HepG2 (cell line): ENCODE data around the gene TP73. TPM values are rescaled to one million over a fixed set of nuclear protein-coding genes. Genes with fewer than 3 reads are reported as not detected.

Source experiments
- FOXC1 ChIP-seq: sonication (generic); formaldehyde crosslinking; IDR thresholded peaks from 2 replicates; pipeline ENCODE4 v1.8.0; 2022; ENCODE audit warnings: mild to moderate bottlenecking, missing genetic modification reagents, borderline replicate concordance
- MBD4 ChIP-seq: IDR thresholded peaks from 2 replicates; pipeline ENCODE4 v1.6.1; 2012; ENCODE audit warnings: low read length, inconsistent platforms, borderline replicate concordance
- NCOR1 ChIP-seq: fragments of 200-600 bp; sonication (generic); IDR thresholded peaks from 2 replicates; pipeline ENCODE4 v1.7.0; 2017; ENCODE audit warnings: antibody characterized with exemption, low read length, borderline replicate concordance
- RAD51 ChIP-seq: fragments of 450-650 bp; IDR thresholded peaks from 2 replicates; pipeline ENCODE4 v1.6.1; 2016; ENCODE audit warnings: borderline replicate concordance
- SMYD3 ChIP-seq: sonication (generic); formaldehyde crosslinking; IDR thresholded peaks from 2 replicates; pipeline ENCODE4 v1.8.1; 2023; ENCODE audit warnings: mild to moderate bottlenecking, missing genetic modification reagents
- WIZ ChIP-seq: sonication (generic); formaldehyde crosslinking; IDR thresholded peaks from 2 replicates; pipeline ENCODE4 v1.5.1; 2020; ENCODE audit warnings: mild to moderate bottlenecking, missing genetic modification reagents
- ZBTB38 ChIP-seq: sonication (generic); formaldehyde crosslinking; IDR thresholded peaks from 2 replicates; pipeline ENCODE4 v1.5.1; 2020; ENCODE audit warnings: mild to moderate bottlenecking, missing genetic modification reagents
- ZBTB42 ChIP-seq: sonication (generic); formaldehyde crosslinking; IDR thresholded peaks from 2 replicates; pipeline ENCODE4 v1.5.0; 2020; ENCODE audit warnings: mild to moderate bottlenecking, missing genetic modification reagents
- ZC3H13 ChIP-seq: sonication (generic); formaldehyde crosslinking; IDR thresholded peaks from 2 replicates; pipeline ENCODE4 v1.8.1; 2023; ENCODE audit warnings: mild to moderate bottlenecking, missing genetic modification reagents, moderate library complexity
- ZNF563 ChIP-seq: sonication (generic); formaldehyde crosslinking; IDR thresholded peaks from 2 replicates; pipeline ENCODE4 v1.8.0; 2022; ENCODE audit warnings: mild to moderate bottlenecking, moderate library complexity, missing genetic modification reagents
- ZNF780A ChIP-seq: sonication (generic); formaldehyde crosslinking; IDR thresholded peaks from 2 replicates; pipeline ENCODE4 v1.8.0; 2022; ENCODE audit warnings: mild to moderate bottlenecking, missing genetic modification reagents, moderate library complexity
- ZNF781 ChIP-seq: sonication (generic); formaldehyde crosslinking; IDR thresholded peaks from 2 replicates; pipeline ENCODE4 v1.5.1; 2020; ENCODE audit warnings: borderline replicate concordance, mild to moderate bottlenecking, missing genetic modification reagents; ENCODE audit errors: not compliant biosample characterization
- ZNF800 ChIP-seq: sonication (generic); formaldehyde crosslinking; IDR thresholded peaks from 2 replicates; pipeline ENCODE4 v1.4.0; 2020; ENCODE audit warnings: missing genetic modification reagents
- polyA plus RNA-seq, 8 experiments: library from polyadenylated mRNA; depleted of rRNA in 3 of 8; stranded (reverse) in 7 of 8; unstranded in 1 of 8; fragments of >200 nt; fragmentation: Illumina TruSeq in 4 of 8; extraction: Trizol in 4 of 8; gene quantifications; 2 replicates each; pipeline versions ENCODE4 v1.2.1 to v1.2.3, GENCODE V29; 2011 to 2016; ENCODE audit warnings: low read depth in 4 of 8, missing spikeins in 1 of 8, mixed read lengths in 1 of 8; ENCODE audit not compliant: insufficient read depth in 1 of 8
- total RNA-seq, 5 experiments: library from RNA; depleted of rRNA; stranded (reverse); fragments of >200 nt; fragmentation: Illumina TruSeq; extraction: Trizol; gene quantifications; 2 replicates each; pipeline ENCODE4 v1.2.3, GENCODE V29; 2016; ENCODE audit warnings: low read depth in 1 of 5
- TF ChIP-seq, protein P1 (sequence below): sonication (generic); formaldehyde crosslinking; IDR thresholded peaks from 2 replicates; pipeline ENCODE4 v1.5.0; 2020; ENCODE audit warnings: mild to moderate bottlenecking, missing genetic modification reagents, borderline replicate concordance
- TF ChIP-seq, protein P2 (sequence below): sonication (generic); formaldehyde crosslinking; IDR thresholded peaks from 2 replicates; pipeline ENCODE4 v1.8.1; 2023; ENCODE audit warnings: mild to moderate bottlenecking, moderate library complexity, missing genetic modification reagents
- TF ChIP-seq, protein P3 (sequence below): sonication (generic); formaldehyde crosslinking; IDR thresholded peaks from 2 replicates; pipeline ENCODE4 v1.5.0; 2020; ENCODE audit warnings: missing genetic modification reagents
- TF ChIP-seq, protein P4 (sequence below): sonication (generic); formaldehyde crosslinking; IDR thresholded peaks from 2 replicates; pipeline ENCODE4 v1.5.0; 2020; ENCODE audit warnings: missing genetic modification reagents

Gene TP73
- total and polyA plus RNA-seq, 2 of the 13 experiments (the other 11 are each of a cell fraction or from before 2014, with no cell fraction given): 0.49 to 1.1 TPM

GRCh38 chr1:3611170-3612019 lies 40.9 kb upstream of the TP73 start, which contains the start of gene MEGF6 (continued):
- TF ChIP-seq WIZ (CRISPR knock-in tag): no peak
- no peak for TF ChIP-seq RAD51
- peak; percentile 58; the same call in 1 of the 2 replicates for TF ChIP-seq ZNF800 (CRISPR knock-in tag)
- TF ChIP-seq ZNF563 (CRISPR knock-in tag): peak; percentile 60; the same call in 1 of the 2 replicates
- TF ChIP-seq NCOR1: no peak
- TF ChIP-seq, protein P1, sequence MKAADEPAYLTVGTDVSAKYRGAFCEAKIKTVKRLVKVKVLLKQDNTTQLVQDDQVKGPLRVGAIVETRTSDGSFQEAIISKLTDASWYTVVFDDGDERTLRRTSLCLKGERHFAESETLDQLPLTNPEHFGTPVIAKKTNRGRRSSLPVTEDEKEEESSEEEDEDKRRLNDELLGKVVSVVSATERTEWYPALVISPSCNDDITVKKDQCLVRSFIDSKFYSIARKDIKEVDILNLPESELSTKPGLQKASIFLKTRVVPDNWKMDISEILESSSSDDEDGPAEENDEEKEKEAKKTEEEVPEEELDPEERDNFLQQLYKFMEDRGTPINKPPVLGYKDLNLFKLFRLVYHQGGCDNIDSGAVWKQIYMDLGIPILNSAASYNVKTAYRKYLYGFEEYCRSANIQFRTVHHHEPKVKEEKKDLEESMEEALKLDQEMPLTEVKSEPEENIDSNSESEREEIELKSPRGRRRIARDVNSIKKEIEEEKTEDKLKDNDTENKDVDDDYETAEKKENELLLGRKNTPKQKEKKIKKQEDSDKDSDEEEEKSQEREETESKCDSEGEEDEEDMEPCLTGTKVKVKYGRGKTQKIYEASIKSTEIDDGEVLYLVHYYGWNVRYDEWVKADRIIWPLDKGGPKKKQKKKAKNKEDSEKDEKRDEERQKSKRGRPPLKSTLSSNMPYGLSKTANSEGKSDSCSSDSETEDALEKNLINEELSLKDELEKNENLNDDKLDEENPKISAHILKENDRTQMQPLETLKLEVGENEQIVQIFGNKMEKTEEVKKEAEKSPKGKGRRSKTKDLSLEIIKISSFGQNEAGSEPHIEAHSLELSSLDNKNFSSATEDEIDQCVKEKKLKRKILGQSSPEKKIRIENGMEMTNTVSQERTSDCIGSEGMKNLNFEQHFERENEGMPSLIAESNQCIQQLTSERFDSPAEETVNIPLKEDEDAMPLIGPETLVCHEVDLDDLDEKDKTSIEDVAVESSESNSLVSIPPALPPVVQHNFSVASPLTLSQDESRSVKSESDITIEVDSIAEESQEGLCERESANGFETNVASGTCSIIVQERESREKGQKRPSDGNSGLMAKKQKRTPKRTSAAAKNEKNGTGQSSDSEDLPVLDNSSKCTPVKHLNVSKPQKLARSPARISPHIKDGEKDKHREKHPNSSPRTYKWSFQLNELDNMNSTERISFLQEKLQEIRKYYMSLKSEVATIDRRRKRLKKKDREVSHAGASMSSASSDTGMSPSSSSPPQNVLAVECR (CRISPR knock-in tag): peak; percentile 15; the same call in 1 of the 2 replicates
- no peak for TF ChIP-seq ZBTB42 (CRISPR knock-in tag)
- TF ChIP-seq, protein P2, sequence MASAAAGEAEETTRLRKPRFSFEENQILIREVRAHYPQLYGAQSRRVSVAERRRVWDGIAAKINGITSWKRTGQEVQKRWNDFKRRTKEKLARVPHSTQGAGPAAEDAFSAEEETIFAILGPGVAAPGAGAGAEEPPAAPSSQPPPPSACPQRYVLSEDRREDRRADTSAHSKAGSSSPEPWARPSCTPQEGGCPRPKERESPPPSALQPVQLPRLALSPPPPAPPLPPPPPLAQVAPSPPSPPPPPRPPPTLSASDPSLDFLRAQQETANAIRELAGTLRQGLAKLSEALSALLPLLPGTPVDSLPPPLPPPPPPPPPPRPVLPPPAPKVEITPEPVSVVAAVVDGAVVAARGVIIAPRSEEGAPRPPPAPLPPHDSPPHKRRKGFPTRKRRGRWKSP (CRISPR knock-in tag): 0 out of 2 replicates have a peak, but pooled peaks have one; percentile 21
- no peak for TF ChIP-seq ZBTB38 (CRISPR knock-in tag)
- 0 out of 2 replicates have a peak, but pooled peaks have one; percentile 27 for TF ChIP-seq ZC3H13 (CRISPR knock-in tag)
- TF ChIP-seq SMYD3 (CRISPR knock-in tag): no peak
- TF ChIP-seq, protein P3, sequence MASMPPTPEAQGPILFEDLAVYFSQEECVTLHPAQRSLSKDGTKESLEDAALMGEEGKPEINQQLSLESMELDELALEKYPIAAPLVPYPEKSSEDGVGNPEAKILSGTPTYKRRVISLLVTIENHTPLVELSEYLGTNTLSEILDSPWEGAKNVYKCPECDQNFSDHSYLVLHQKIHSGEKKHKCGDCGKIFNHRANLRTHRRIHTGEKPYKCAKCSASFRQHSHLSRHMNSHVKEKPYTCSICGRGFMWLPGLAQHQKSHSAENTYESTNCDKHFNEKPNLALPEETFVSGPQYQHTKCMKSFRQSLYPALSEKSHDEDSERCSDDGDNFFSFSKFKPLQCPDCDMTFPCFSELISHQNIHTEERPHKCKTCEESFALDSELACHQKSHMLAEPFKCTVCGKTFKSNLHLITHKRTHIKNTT: no peak
- no peak for TF ChIP-seq MBD4
- TF ChIP-seq ZNF780A: no peak
- no peak for TF ChIP-seq ZNF781 (CRISPR knock-in tag)
- TF ChIP-seq, protein P4, sequence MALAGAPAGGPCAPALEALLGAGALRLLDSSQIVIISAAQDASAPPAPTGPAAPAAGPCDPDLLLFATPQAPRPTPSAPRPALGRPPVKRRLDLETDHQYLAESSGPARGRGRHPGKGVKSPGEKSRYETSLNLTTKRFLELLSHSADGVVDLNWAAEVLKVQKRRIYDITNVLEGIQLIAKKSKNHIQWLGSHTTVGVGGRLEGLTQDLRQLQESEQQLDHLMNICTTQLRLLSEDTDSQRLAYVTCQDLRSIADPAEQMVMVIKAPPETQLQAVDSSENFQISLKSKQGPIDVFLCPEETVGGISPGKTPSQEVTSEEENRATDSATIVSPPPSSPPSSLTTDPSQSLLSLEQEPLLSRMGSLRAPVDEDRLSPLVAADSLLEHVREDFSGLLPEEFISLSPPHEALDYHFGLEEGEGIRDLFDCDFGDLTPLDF (CRISPR knock-in tag): no peak
- TF ChIP-seq FOXC1: no peak
